Stomach (tissue), 9 donors: ENCODE results near the gene ERAS. TPM values are rescaled to one million over a fixed set of nuclear protein-coding genes. Genes with fewer than 3 reads are reported as not detected.
"Not testable (repeated sequence)": the region's sequence is repeated elsewhere in the genome, so short reads cannot be mapped to it uniquely, and the experiment has no call there.

ENCODE experiments used
- DNase-seq, 2 donors: peaks; one replicate each; pipeline versions ENCODE4 v3.0.0 to v3.0.0-alpha.2; 2013 to 2019
- H3K27ac ChIP-seq, 5 donors: fragments of 200-600 bp in 4 of 5; sonication (generic) in 4 of 5; one replicate each; pipeline ENCODE4 v1.5.1; 2013 to 2019; ENCODE audit warnings: mild to moderate bottlenecking in 1 of 5, moderate library complexity in 1 of 5
- H3K27me3 ChIP-seq, 3 donors: fragments of 200-600 bp; sonication (generic); one replicate each; pipeline ENCODE4 v1.5.1; 2017 to 2019; ENCODE audit warnings: mixed run types in 1 of 3
- H3K36me3 ChIP-seq, 4 donors: fragments of 200-600 bp; sonication (generic); 1 replicate in 3 of 4; 2 replicates in 1 of 4; pipeline ENCODE4 v1.5.1; 2016 to 2019
- H3K4me1 ChIP-seq, 4 donors: fragments of 200-600 bp; sonication (generic); one replicate each; pipeline ENCODE4 v1.5.1; 2016 to 2019
- H3K4me3 ChIP-seq, 4 donors: fragments of 200-600 bp; sonication (generic) in 3 of 4; one replicate each; pipeline ENCODE4 v1.5.1; 2016 to 2019; ENCODE audit warnings: mild to moderate bottlenecking in 1 of 4
- H3K9me3 ChIP-seq, 4 donors: fragments of 200-600 bp; sonication (generic); one replicate each; pipeline ENCODE4 v1.5.1; 2016 to 2019
- EP300 ChIP-seq: sonication (generic); formaldehyde crosslinking; IDR thresholded peaks from one replicate; pipeline ENCODE4 v1.6.1; 2017; ENCODE audit warnings: antibody characterized with exemption
- POLR2AphosphoS5 ChIP-seq, 3 donors: sonication (generic); formaldehyde crosslinking; IDR thresholded peaks; one replicate each; pipeline ENCODE4 v1.6.1; 2016; ENCODE audit warnings: antibody characterized with exemption in 3 of 3
- WGBS, 5 donors: extraction: QIAGEN DNeasy Blood & Tissue Kit in 3 of 5; methylation state at CpG; one replicate each; pipeline versions ENCODE4 v1.1.5 to v1.1.7; 2013 to 2018; 5-methylcytosine and 5-hydroxymethylcytosine counted together
- intact Hi-C: fragments of 100-400 bp; cut with DNase I; formaldehyde crosslinking; loops from one replicate; pipeline ENCODE4 v1.15.1; 2023; ENCODE audit warnings: low total_unique reads
- polyA plus RNA-seq, 3 donors: library from polyadenylated mRNA; stranded (reverse); fragments of 200-250 nt; gene quantifications; one replicate each; pipeline ENCODE4 v1.2.3, GENCODE V29; 2013
- small RNA-seq, 4 donors: library from RNA; depleted of rRNA; stranded (forward); fragments of <200 nt; gene quantifications; one replicate each; pipeline ENCODE3, GENCODE V24; 2016
- total RNA-seq, 5 donors: library from RNA; depleted of rRNA; stranded (reverse); fragments of >200 nt; gene quantifications; one replicate each; pipeline versions ENCODE4 v1.1.0 to v1.2.3, GENCODE V29; 2014 to 2016
- TF ChIP-seq, protein P1 (sequence below), 7 experiments: fragments of 450-650 bp in 4 of 7; fragments of 200-600 bp in 3 of 7; sonication (generic) in 3 of 7; IDR thresholded peaks; one replicate each; pipeline ENCODE4 v1.5.1; 2016 to 2019; ENCODE audit warnings: antibody characterized with exemption in 7 of 7, control low read depth in 2 of 7, mild to moderate bottlenecking in 1 of 7
- donor health status: healthy with polysubstance abuse.
- donor health status: Bipolar disorder and iron deficiency.
- donor health status: healthy.

Gene ERAS
- total and polyA plus RNA-seq, 8 donors, result not detected

DNA sequence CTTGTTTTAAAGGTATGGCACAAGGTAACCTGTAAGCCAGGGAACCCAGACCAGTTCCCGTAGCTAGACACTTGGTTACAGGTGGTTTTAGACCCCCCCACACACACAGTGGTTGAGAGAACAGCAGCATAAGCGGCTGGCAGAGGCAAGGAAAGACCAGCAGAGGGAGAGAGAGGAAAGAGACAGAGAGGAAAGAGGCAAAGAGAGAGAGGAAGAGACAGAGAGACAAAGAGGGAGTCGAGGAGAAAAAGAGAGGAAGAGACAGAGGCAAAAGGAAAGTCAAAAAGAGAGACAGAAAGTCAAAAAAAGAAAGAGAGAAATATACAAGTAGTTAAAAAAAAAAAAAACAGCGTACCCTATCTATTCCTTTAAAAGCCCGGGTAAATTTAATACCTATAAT, 28.6 kb downstream of the ERAS start:
- Histone ChIP-seq H3K27ac (no peak overlapping the region), H3K4me1 (no peaks in the 10 kb centered on the region), H3K27me3 (no peaks in the 10 kb centered on the region), H3K9me3 (peaks cover 0 to 11% (median 0%) of the 10 kb centered on the region in 4 donors), H3K36me3 (no peaks in the 10 kb centered on the region), H3K4me3 (no peak overlapping the region)
- intact Hi-C loops, result no loop called here
- TF ChIP-seq EP300, result no peak
- TF ChIP-seq, protein P1, sequence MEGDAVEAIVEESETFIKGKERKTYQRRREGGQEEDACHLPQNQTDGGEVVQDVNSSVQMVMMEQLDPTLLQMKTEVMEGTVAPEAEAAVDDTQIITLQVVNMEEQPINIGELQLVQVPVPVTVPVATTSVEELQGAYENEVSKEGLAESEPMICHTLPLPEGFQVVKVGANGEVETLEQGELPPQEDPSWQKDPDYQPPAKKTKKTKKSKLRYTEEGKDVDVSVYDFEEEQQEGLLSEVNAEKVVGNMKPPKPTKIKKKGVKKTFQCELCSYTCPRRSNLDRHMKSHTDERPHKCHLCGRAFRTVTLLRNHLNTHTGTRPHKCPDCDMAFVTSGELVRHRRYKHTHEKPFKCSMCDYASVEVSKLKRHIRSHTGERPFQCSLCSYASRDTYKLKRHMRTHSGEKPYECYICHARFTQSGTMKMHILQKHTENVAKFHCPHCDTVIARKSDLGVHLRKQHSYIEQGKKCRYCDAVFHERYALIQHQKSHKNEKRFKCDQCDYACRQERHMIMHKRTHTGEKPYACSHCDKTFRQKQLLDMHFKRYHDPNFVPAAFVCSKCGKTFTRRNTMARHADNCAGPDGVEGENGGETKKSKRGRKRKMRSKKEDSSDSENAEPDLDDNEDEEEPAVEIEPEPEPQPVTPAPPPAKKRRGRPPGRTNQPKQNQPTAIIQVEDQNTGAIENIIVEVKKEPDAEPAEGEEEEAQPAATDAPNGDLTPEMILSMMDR (IDR thresholded peaks at IDR 0.05), result peak in 2 of 7 experiments; percentile 16 to 17
- no peak for DNase-seq
- WGBS, 5 donors, result 25 to 67% (median 45%) methylated on average over 3 to 5 of the region's 5 CpGs

DNA sequence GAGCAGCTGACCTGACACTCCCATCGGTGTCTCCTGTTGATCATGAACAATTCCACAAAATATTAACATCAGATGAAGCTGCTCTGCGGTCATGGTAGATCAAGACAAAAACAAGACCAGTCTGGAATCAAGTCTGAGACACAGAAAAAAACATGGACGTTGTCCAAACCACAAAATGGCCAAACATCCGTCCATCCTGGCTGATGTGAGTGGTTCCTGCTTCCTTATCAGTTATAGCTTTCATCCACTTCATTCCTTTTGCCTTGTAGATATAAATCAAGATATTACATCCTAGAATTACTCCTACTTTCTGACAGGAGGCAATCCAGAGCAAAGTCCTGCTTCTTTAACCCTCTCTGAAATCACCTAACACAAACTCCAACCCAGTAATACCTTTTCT, 37.9 kb downstream of the ERAS start:
- DNase-seq, result no peak
- intact Hi-C loops, result no loop called here
- Histone ChIP-seq H3K27ac (no peak overlapping the region), H3K27me3 (no peaks in the 10 kb centered on the region), H3K4me3 (no peak overlapping the region), H3K4me1 (no peaks in the 10 kb centered on the region), H3K9me3 (no peaks in the 10 kb centered on the region), H3K36me3 (no peaks in the 10 kb centered on the region)
- no peak for TF ChIP-seq POLR2AphosphoS5 (IDR thresholded peaks at IDR 0.05)
- TF ChIP-seq, protein P1 (IDR thresholded peaks at IDR 0.05), result no peak
- 23 to 41% (median 33%) methylated on average over 4 of the region's 4 CpGs for WGBS, 5 donors

GRCh38 chrX:48872017-48872416, 45.7 kb downstream of the ERAS start:
- H3K9me3 ChIP-seq, H3K27ac ChIP-seq: not testable (repeated sequence)

DNA sequence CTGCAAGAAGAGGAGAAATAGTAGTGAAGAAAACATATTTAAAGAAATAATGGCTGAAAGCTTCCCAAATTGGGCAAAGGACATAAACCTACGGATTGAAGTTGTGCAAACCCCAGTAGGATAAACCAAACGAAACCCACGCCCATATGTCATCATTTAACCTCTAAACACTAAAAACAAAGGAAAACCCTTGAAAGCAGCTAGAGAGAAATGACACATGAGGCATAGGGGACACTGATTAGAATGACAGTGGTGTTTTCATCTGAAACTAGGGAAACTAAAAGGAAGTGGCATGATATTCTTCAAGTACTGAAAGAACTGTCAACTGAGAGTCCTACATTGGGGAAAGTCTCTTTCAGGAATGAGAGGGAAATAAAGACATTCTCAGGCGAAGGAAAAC, 50.6 kb downstream of the ERAS start:
- WGBS, 5 donors, result 46 to 68% (median 53%) methylated on average over 3 to 4 of the region's 4 CpGs
- H3K36me3 ChIP-seq, H3K4me1 ChIP-seq, H3K4me3 ChIP-seq, H3K27ac ChIP-seq, intact Hi-C loops, DNase-seq, H3K27me3 ChIP-seq, H3K9me3 ChIP-seq: not testable (repeated sequence)

More at GRCh38 chrX:48872017-48872416, 45.7 kb downstream of the ERAS start:
- intact Hi-C loops, DNase-seq, H3K4me1 ChIP-seq, H3K4me3 ChIP-seq, H3K36me3 ChIP-seq, H3K27me3 ChIP-seq: not testable (repeated sequence)
- 50 to 68% (median 58%) methylated on average over 1 to 2 of the region's 2 CpGs for WGBS, 5 donors

Small RNA genes within 50 kb of the gene (small RNA-seq; reads per million reads assigned to genes)
- 0 reads per million in 4 donors for gene RNU6-29P

Other genes with a start within 250 kb of the ERAS start
- 100 to 1,000 TPM in 4 of 5 donors, 10 to 100 TPM in 1; 52.0 to 433 (median 194) TPM for gene WDR13, start 229.0 kb upstream of the ERAS start, total RNA-seq
- gene WDR13, start 229.0 kb upstream of the ERAS start, polyA plus RNA-seq, result 100 to 1,000 TPM; 121 to 197 (median 165) TPM
- gene WAS, start 142.7 kb upstream of the ERAS start, total RNA-seq, result 1 to 10 TPM; 2.3 to 8.4 (median 4.1) TPM
- gene WAS, start 142.7 kb upstream of the ERAS start, polyA plus RNA-seq, result 1 to 10 TPM; 3.7 to 6.2 (median 4.9) TPM
- gene SUV39H1, start 129.8 kb upstream of the ERAS start, total RNA-seq, result 1 to 10 TPM; 1.8 to 5.5 (median 4.5) TPM
- 1 to 10 TPM; 3.4 to 4.7 (median 3.7) TPM for gene SUV39H1, start 129.8 kb upstream of the ERAS start, polyA plus RNA-seq
- not detected for gene GLOD5, start 64.8 kb upstream of the ERAS start, total RNA-seq
- 1 to 10 TPM; 1.7 to 2.1 (median 1.7) TPM for gene GLOD5, start 64.8 kb upstream of the ERAS start, polyA plus RNA-seq
- gene GATA1, start 39.9 kb upstream of the ERAS start, total RNA-seq, result 1 to 10 TPM in 1 of 5 donors, not detected in 4; 9.4 TPM
- gene GATA1, start 39.9 kb upstream of the ERAS start, polyA plus RNA-seq, result under 1 TPM in 1 of 3 donors, not detected in 2; 0.37 TPM
- 100 to 1,000 TPM in 3 of 5 donors, 10 to 100 TPM in 2; 41.0 to 356 (median 104) TPM for gene HDAC6, start 24.4 kb upstream of the ERAS start, total RNA-seq
- 10 to 100 TPM; 20.9 to 70.9 (median 31.6) TPM for gene HDAC6, start 24.4 kb upstream of the ERAS start, polyA plus RNA-seq
- 10 to 100 TPM in 2 of 5 donors, 1 to 10 TPM in 3; 1.3 to 46.6 (median 7.0) TPM for gene PCSK1N, start 9.1 kb downstream of the ERAS start, total RNA-seq
- gene PCSK1N, start 9.1 kb downstream of the ERAS start, polyA plus RNA-seq, result 10 to 100 TPM; 12.4 to 15.3 (median 13.1) TPM
- gene TIMM17B, start 71.3 kb downstream of the ERAS start, total RNA-seq, result 10 to 100 TPM in 3 of 5 donors, 1 to 10 TPM in 2; 2.9 to 24.1 (median 14.3) TPM
- 10 to 100 TPM; 43.4 to 77.2 (median 50.8) TPM for gene TIMM17B, start 71.3 kb downstream of the ERAS start, polyA plus RNA-seq
- 100 to 1,000 TPM in 1 of 5 donors, 10 to 100 TPM in 3, 1 to 10 TPM in 1; 4.7 to 148 (median 58.9) TPM for gene PQBP1, start 71.4 kb downstream of the ERAS start, total RNA-seq
- 100 to 1,000 TPM; 106 to 133 (median 118) TPM for gene PQBP1, start 71.4 kb downstream of the ERAS start, polyA plus RNA-seq
- 10 to 100 TPM in 3 of 5 donors, 1 to 10 TPM in 1, not detected in 1; 4.3 to 25.4 (median 14.5) TPM for gene SLC35A2, start 85.1 kb downstream of the ERAS start, total RNA-seq
- gene SLC35A2, start 85.1 kb downstream of the ERAS start, polyA plus RNA-seq, result 10 to 100 TPM in 1 of 3 donors, 1 to 10 TPM in 2; 6.9 to 12.3 (median 10.0) TPM
- 10 to 100 TPM in 2 of 5 donors, 1 to 10 TPM in 3; 1.2 to 33.2 (median 9.6) TPM for gene PIM2, start 92.5 kb downstream of the ERAS start, total RNA-seq
- gene PIM2, start 92.5 kb downstream of the ERAS start, polyA plus RNA-seq, result 10 to 100 TPM in 2 of 3 donors, 1 to 10 TPM in 1; 7.3 to 12.7 (median 10.3) TPM
- gene OTUD5, start 131.1 kb downstream of the ERAS start, total RNA-seq, result 100 to 1,000 TPM in 1 of 5 donors, 10 to 100 TPM in 4; 16.1 to 163 (median 18.1) TPM
- gene OTUD5, start 131.1 kb downstream of the ERAS start, polyA plus RNA-seq, result 10 to 100 TPM; 23.0 to 26.4 (median 25.5) TPM
- gene KCND1, start 145.3 kb downstream of the ERAS start, total RNA-seq, result 1 to 10 TPM in 1 of 5 donors, under 1 TPM in 1, not detected in 3; 0.45 to 2.4 TPM
- gene KCND1, start 145.3 kb downstream of the ERAS start, polyA plus RNA-seq, result under 1 TPM; 0.15 to 0.68 (median 0.19) TPM
- gene GRIPAP1, start 175.8 kb downstream of the ERAS start, total RNA-seq, result 100 to 1,000 TPM in 1 of 5 donors, 10 to 100 TPM in 4; 30.7 to 127 (median 58.9) TPM
- gene GRIPAP1, start 175.8 kb downstream of the ERAS start, polyA plus RNA-seq, result 10 to 100 TPM; 15.6 to 21.0 (median 16.3) TPM
- 10 to 100 TPM; 13.0 to 42.2 (median 35.3) TPM for gene TFE3, start 216.8 kb downstream of the ERAS start, total RNA-seq
- gene TFE3, start 216.8 kb downstream of the ERAS start, polyA plus RNA-seq, result 10 to 100 TPM; 21.5 to 28.1 (median 27.0) TPM
- gene CCDC120, start 232.5 kb downstream of the ERAS start, total RNA-seq, result 10 to 100 TPM in 2 of 5 donors, 1 to 10 TPM in 3; 2.3 to 25.4 (median 6.1) TPM
- gene CCDC120, start 232.5 kb downstream of the ERAS start, polyA plus RNA-seq, result 1 to 10 TPM; 3.8 to 7.3 (median 4.0) TPM
- gene PRAF2, start 247.5 kb downstream of the ERAS start, total RNA-seq, result 10 to 100 TPM in 1 of 5 donors, 1 to 10 TPM in 2, not detected in 2; 5.0 to 37.1 (median 5.9) TPM
- 10 to 100 TPM in 2 of 3 donors, 1 to 10 TPM in 1; 9.3 to 16.6 (median 10.3) TPM for gene PRAF2, start 247.5 kb downstream of the ERAS start, polyA plus RNA-seq